Smooth muscle cell (in vitro differentiated cells): ENCODE measurements around the gene ARHGEF16. TPM values are rescaled to one million over a fixed set of nuclear protein-coding genes. Genes with fewer than 3 reads are reported as not detected.

Experiments
- DNase-seq: peaks from one replicate; lab custom pipeline; 2025; ENCODE audit not compliant: unreplicated experiment; lab: John Stamatoyannopoulos, UW
- H2AFZ ChIP-seq: fragments of 200-600 bp; sonication (generic); 2 replicates; pipeline ENCODE4 v1.6.0; 2016; ENCODE audit warnings: antibody characterized with exemption, low read depth, mild to moderate bottlenecking
- H3F3A ChIP-seq: fragments of 200-600 bp; sonication (generic); 2 replicates; pipeline ENCODE4 v1.6.0; 2017; ENCODE audit warnings: antibody characterized with exemption, low read depth
- H3K27ac ChIP-seq: fragments of 200-600 bp; sonication (generic); 2 replicates; pipeline ENCODE4 v1.5.1; 2016; ENCODE audit warnings: low read depth, mild to moderate bottlenecking
- H3K27me3 ChIP-seq: fragments of 200-600 bp; sonication (generic); 2 replicates; pipeline ENCODE4 v1.6.1; 2016; ENCODE audit warnings: low read depth, mild to moderate bottlenecking
- H3K36me3 ChIP-seq: fragments of 200-600 bp; sonication (generic); 2 replicates; pipeline ENCODE4 v1.5.1; 2016; ENCODE audit warnings: low read depth
- H3K4me1 ChIP-seq: fragments of 200-600 bp; sonication (generic); 2 replicates; pipeline ENCODE4 v1.5.1; 2016; ENCODE audit warnings: low read depth
- H3K4me2 ChIP-seq: fragments of 200-600 bp; sonication (generic); 2 replicates; pipeline ENCODE4 v1.6.0; 2016; ENCODE audit warnings: mild to moderate bottlenecking
- H3K4me3 ChIP-seq: fragments of 200-600 bp; sonication (generic); 2 replicates; pipeline ENCODE4 v1.5.1; 2016; ENCODE audit warnings: mild to moderate bottlenecking
- H3K79me2 ChIP-seq: fragments of 200-600 bp; sonication (generic); 2 replicates; pipeline ENCODE4 v1.6.0; 2016; ENCODE audit warnings: low read depth, mild to moderate bottlenecking
- H3K9ac ChIP-seq: fragments of 200-600 bp; sonication (generic); 2 replicates; pipeline ENCODE4 v1.6.0; 2016; ENCODE audit warnings: low read depth
- H3K9me3 ChIP-seq: fragments of 200-600 bp; sonication (generic); replicated peaks from 2 replicates; pipeline ENCODE4 v1.5.1; 2016; ENCODE audit warnings: low read depth
- H4K20me1 ChIP-seq: fragments of 200-600 bp; sonication (generic); 2 replicates; pipeline ENCODE4 v1.6.0; 2016; ENCODE audit warnings: low read depth
- WGBS: methylation state at CpG from one replicate; pipeline ENCODE4 v1.1.7; 2016; ENCODE audit warnings: low lambda C conversion rate; 5-methylcytosine and 5-hydroxymethylcytosine counted together
- polyA plus RNA-seq: library from polyadenylated mRNA; unstranded; fragments of >200 nt; fragmentation: Nextera tagmentation; extraction: Ambion mirVana; gene quantifications from 2 replicates; pipeline ENCODE4 v1.2.1, GENCODE V29; 2016
- total RNA-seq: library from RNA; depleted of rRNA; stranded (reverse); fragments of >200 nt; gene quantifications from 2 replicates; pipeline ENCODE4 v1.2.3, GENCODE V29; 2014
- TF ChIP-seq, protein P1 (sequence below): fragments of 200-600 bp; sonication (generic); IDR thresholded peaks from 2 replicates; pipeline ENCODE4 v1.5.1; 2017; ENCODE audit warnings: borderline replicate concordance, mild to moderate bottlenecking, antibody characterized with exemption; ENCODE audit not compliant: insufficient read depth, poor library complexity, severe bottlenecking

ARHGEF16 gene
- total and polyA plus RNA-seq, 2 experiments from 2014 or later, result 4.6 to 6.9 TPM

DNA sequence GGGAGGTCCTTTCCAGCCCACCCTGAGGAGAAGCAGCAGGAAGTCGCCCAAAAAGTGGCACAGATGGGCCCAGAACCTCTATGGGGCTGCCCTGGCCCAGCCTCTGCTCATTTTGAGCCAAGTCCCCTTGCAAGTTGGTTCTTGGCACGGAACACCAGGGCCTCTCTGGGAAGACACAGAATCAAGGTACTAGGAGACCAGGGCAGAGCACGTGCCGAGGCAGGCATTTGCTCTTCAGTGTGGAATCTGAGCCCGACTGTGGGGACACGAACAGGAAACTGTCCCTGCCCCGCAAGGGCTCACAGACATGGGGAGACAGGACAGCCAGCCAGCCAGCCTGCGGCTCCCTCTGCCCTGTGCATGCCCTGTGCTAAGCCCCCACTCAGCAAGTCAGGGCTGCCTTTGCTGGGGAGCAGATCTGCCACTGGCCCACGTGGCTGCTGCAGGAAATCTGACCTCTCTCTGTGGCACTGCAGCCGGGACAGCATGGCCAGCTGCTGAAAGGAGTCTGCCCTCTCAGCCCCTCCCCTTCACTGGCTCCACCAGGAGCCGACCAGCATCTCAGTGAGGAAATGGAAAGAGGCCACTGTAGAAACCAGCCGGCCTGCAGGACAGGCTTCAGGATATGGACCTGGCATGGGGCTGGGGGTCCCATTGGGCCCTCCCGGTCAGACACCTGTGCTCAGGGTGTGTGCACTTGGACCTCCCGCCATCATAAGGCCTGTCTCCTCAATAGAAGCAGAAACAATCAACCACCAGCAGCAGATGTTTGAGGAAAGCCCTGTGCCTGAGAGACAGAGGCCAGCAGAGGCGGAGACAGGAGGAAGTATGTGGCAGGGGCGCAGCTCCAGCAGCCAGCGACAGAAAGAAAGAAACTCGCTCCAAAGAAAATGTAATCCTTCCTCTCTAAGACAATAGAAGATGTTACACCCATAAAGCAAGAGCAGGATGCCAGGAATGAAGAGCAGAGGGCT is 3.7 kb downstream of the ARHGEF16 start:
- Histone ChIP-seq H3K4me2 (no peak overlapping the region), H3K27ac (no peak overlapping the region), H3K36me3 (no peaks in the 10 kb centered on the region), H3F3A (peaks cover 11% of the 10 kb centered on the region), H4K20me1 (no peaks in the 10 kb centered on the region), H3K79me2 (no peaks in the 10 kb centered on the region), H3K4me1 (peaks cover 8% of the 10 kb centered on the region), H2AFZ (no peak overlapping the region), H3K9me3 (no peaks in the 10 kb centered on the region), H3K27me3 (no peaks in the 10 kb centered on the region), H3K4me3 (no peak overlapping the region), H3K9ac (no peak overlapping the region)
- TF ChIP-seq, protein P1, sequence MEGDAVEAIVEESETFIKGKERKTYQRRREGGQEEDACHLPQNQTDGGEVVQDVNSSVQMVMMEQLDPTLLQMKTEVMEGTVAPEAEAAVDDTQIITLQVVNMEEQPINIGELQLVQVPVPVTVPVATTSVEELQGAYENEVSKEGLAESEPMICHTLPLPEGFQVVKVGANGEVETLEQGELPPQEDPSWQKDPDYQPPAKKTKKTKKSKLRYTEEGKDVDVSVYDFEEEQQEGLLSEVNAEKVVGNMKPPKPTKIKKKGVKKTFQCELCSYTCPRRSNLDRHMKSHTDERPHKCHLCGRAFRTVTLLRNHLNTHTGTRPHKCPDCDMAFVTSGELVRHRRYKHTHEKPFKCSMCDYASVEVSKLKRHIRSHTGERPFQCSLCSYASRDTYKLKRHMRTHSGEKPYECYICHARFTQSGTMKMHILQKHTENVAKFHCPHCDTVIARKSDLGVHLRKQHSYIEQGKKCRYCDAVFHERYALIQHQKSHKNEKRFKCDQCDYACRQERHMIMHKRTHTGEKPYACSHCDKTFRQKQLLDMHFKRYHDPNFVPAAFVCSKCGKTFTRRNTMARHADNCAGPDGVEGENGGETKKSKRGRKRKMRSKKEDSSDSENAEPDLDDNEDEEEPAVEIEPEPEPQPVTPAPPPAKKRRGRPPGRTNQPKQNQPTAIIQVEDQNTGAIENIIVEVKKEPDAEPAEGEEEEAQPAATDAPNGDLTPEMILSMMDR, result no peak
- WGBS, result 56% methylated on average over 18 of the region's 18 CpGs
- no peak for DNase-seq

DNA sequence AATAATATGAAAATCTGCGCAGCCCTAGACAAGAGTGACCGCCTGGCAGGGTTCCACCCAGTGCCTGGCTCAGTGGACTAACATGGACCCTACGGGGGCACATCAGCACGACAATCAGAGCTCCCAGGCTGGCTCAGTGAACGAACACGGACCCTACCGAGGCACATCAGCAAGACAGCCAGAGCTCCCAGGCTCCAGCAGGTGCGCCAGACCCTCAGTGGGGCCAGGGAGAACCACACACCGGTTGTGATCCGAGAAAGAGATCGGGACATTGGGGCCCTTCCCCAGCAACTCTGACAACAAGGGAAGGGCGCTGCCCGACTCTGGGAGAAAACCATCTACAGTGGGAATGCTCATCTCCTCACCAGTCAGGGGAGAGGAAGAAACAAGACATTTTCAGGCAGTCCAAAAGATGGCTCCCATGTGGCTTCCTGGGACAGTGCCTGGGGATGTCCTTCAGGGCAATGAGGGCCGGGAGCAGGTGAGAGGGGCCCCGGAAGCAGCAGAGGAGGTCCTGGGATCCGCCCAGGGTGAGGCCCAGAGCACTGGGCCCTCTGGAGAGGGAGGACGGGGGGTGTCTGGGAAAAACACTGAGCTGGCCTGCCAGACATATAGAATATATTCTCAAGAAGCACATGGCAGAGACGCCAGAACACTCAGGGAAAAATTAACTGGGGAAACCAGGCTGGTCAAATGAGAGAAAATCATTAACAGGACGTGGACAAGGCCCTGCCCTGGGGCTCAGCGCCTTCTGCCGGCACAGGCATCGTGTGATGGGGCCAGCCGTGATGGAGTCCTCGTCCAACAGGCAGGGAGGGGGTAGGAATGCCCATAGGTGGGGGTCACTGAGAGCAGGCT is 4.8 kb downstream of the ARHGEF16 start:
- no peaks in the 10 kb centered on the region for H3K79me2 ChIP-seq
- no peak overlapping the region for H3K4me2 ChIP-seq
- H3K9me3 ChIP-seq, result no peaks in the 10 kb centered on the region
- TF ChIP-seq, protein P1, result no peak
- H3K4me3 ChIP-seq, result no peak overlapping the region
- no peaks in the 10 kb centered on the region for H3K36me3 ChIP-seq
- H2AFZ ChIP-seq, result no peak overlapping the region
- H4K20me1 ChIP-seq, result no peaks in the 10 kb centered on the region
- H3K27ac ChIP-seq, result peak overlapping the region; percentile 75
- peaks cover 8% of the 10 kb centered on the region for H3K4me1 ChIP-seq
- 82% methylated on average over 24 of the region's 24 CpGs for WGBS
- H3K9ac ChIP-seq, result no peak overlapping the region
- H3F3A ChIP-seq, result peaks cover 9% of the 10 kb centered on the region
- DNase-seq, result no peak
- no peaks in the 10 kb centered on the region for H3K27me3 ChIP-seq

DNA sequence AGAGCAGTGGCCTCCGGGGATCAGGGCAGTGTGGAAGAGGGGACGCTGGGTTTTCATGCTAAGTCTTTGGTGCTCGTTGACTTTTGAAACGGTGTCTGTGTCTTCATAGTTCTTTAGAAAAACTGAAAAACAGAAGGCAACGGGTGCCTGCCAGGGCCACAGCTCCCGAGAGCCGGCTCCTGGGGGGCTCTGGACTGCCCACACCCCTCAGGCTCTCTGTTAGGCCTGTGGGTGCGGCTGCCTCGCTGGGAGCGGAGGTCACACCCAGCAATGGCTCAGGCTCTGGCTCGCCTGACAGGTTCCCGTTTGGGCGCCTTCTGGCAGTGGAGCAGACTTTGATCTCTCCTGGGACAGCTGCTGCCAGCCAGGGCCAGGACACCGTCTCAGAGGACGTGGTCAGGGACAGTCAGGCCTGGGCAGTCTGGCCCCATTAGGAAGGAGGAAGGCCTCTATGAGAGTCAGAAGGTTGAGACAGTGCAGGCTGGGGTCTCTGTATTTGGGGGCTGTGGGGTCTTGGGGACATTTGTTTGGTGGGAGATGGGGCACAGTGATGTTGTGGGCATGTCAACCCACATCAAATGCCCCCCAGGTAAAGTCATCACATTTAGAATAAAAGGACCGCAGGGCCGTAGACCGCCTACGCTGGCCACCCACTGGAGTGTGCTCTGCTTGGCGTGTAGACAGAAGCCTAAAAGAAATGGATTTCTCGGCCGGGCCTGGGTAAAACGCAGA is 5.6 kb downstream of the ARHGEF16 start:
- 50% methylated on average over 23 of the region's 23 CpGs for WGBS
- Histone ChIP-seq H3K4me3 (no peak overlapping the region), H2AFZ (no peak overlapping the region), H3K9ac (peak overlapping the region; percentile 42), H3K27ac (peak overlapping the region; percentile 75), H3K79me2 (no peaks in the 10 kb centered on the region), H3K36me3 (no peaks in the 10 kb centered on the region), H4K20me1 (no peaks in the 10 kb centered on the region), H3F3A (peaks cover 9% of the 10 kb centered on the region), H3K4me1 (peaks cover 8% of the 10 kb centered on the region), H3K9me3 (no peaks in the 10 kb centered on the region), H3K27me3 (no peaks in the 10 kb centered on the region), H3K4me2 (peak overlapping the region; percentile 56)
- TF ChIP-seq, protein P1, result no peak
- DNase-seq, result no peak
